ENCODE results near the gene ZNF668.
A peak's percentile ranks its signal among the peaks of the same experiment; 100 is the strongest.

The ZNF668 gene

GRCh38 chr16:31112711-31113110, 38.7 kb upstream of the ZNF668 start:
- Histone ChIP-seq H3K27ac (replicated peaks) (peak overlapping the region; percentile 68), H3K4me3 (replicated peaks; ENCODE audit: insufficient read depth, low read length) (no peak overlapping the region)

GRCh38 chr16:31111881-31112466, 37.9 kb upstream of the ZNF668 start:
- Histone ChIP-seq H3K27me3 (ENCODE audit: insufficient read depth, poor library complexity, severe bottlenecking) (no peaks in the 10 kb centered on the region), H3K4me3 (replicated peaks; ENCODE audit: insufficient read depth, low read length) (no peak overlapping the region), H3K27ac (replicated peaks) (no peak overlapping the region)
- DNase-seq (ENCODE audit: low read depth in 1 of 2, low spot score in 1 of 2) = no peak
- TF ChIP-seq REST (IDR thresholded peaks at IDR 0.05; ENCODE audit: insufficient replicate concordance, low read depth) (no peak), GABPA (IDR thresholded peaks at IDR 0.05; ENCODE audit: low read depth) (no peak)

More at GRCh38 chr16:31112711-31113110, 38.7 kb upstream of the ZNF668 start:
- TF ChIP-seq REST (IDR thresholded peaks at IDR 0.05; ENCODE audit: insufficient replicate concordance, low read depth) = no peak
- no peak for TF ChIP-seq POLR2AphosphoS5 (IDR thresholded peaks at IDR 0.05; ENCODE audit: low read depth)
- no peak for TF ChIP-seq SPI1 (IDR thresholded peaks at IDR 0.05; ENCODE audit: borderline replicate concordance, low read depth)
- no peak for TF ChIP-seq GABPA (IDR thresholded peaks at IDR 0.05; ENCODE audit: low read depth)
- TF ChIP-seq CTCF (IDR thresholded peaks at IDR 0.05; ENCODE audit: insufficient read depth, low read length) = no peak
- H3K27me3 ChIP-seq (ENCODE audit: insufficient read depth, poor library complexity, severe bottlenecking) = no peaks in the 10 kb centered on the region
- no peak for DNase-seq (ENCODE audit: low read depth in 1 of 2, low spot score in 1 of 2)

- H3K27me3 ChIP-seq (ENCODE audit: insufficient read depth, poor library complexity, severe bottlenecking) = no peaks in the 10 kb centered on the region
- TF ChIP-seq GABPA (IDR thresholded peaks at IDR 0.05; ENCODE audit: low read depth) = no peak
- no peak for TF ChIP-seq SPI1 (IDR thresholded peaks at IDR 0.05; ENCODE audit: borderline replicate concordance, low read depth)
- TF ChIP-seq REST (IDR thresholded peaks at IDR 0.05; ENCODE audit: insufficient replicate concordance, low read depth) = no peak
- TF ChIP-seq POLR2AphosphoS5 (IDR thresholded peaks at IDR 0.05; ENCODE audit: low read depth) = no peak
- no peak for TF ChIP-seq CTCF (IDR thresholded peaks at IDR 0.05; ENCODE audit: insufficient read depth, low read length)
- H3K27ac ChIP-seq (replicated peaks) = no peak overlapping the region
- DNase-seq (ENCODE audit: low read depth in 1 of 2, low spot score in 1 of 2) = no peak
- H3K4me3 ChIP-seq (replicated peaks; ENCODE audit: insufficient read depth, low read length) = no peak overlapping the region
These were observed 36.3 kb upstream of the ZNF668 start for GRCh38 chr16:31110106-31111034.

Data from HL-60 (cell line).